Measurements from ENCODE around the gene GTPBP4. TPM values are rescaled to one million over a fixed set of nuclear protein-coding genes. Genes with fewer than 3 reads are reported as not detected.

GTPBP4 gene
- total and polyA plus RNA-seq, 9 donors = 17.9 to 44.7 (median 30.5) TPM

DNA sequence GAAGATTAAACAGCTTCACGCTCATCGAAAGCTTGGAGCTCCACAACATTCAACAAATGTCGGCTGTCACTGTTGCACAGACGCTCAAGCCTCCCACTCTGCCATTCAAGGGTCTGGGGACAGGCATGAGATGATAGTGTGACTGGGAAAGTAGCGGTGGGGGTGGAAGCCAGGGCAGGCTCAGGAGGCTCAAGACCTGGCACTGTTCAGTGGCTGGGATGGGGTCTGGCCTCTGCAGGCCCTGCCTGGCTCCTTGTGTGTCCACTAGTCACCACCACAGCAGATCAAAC, 13.5 kb upstream of the GTPBP4 start:
- H3K27ac ChIP-seq = no peak overlapping the region
- no peak for DNase-seq
- H3K36me3 ChIP-seq = no peaks in the 10 kb centered on the region
- intact Hi-C loops (cut with DNase I) = loop anchor here in 1 of 4 donors (5.0 kb wide), 1 partner anchor 67 kb away; no protein-coding TSS in a partner anchor
- H3K9me3 ChIP-seq = no peaks in the 10 kb centered on the region
- whole genome bisulfite sequencing, 3 donors = 93 to 97% (median 94%) methylated on average over 5 of the region's 5 CpGs
- TF ChIP-seq EP300 (IDR thresholded peaks at IDR 0.05) = no peak
- TF ChIP-seq POLR2A (IDR thresholded peaks at IDR 0.05) = no peak
- TF ChIP-seq, protein P1, sequence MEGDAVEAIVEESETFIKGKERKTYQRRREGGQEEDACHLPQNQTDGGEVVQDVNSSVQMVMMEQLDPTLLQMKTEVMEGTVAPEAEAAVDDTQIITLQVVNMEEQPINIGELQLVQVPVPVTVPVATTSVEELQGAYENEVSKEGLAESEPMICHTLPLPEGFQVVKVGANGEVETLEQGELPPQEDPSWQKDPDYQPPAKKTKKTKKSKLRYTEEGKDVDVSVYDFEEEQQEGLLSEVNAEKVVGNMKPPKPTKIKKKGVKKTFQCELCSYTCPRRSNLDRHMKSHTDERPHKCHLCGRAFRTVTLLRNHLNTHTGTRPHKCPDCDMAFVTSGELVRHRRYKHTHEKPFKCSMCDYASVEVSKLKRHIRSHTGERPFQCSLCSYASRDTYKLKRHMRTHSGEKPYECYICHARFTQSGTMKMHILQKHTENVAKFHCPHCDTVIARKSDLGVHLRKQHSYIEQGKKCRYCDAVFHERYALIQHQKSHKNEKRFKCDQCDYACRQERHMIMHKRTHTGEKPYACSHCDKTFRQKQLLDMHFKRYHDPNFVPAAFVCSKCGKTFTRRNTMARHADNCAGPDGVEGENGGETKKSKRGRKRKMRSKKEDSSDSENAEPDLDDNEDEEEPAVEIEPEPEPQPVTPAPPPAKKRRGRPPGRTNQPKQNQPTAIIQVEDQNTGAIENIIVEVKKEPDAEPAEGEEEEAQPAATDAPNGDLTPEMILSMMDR (IDR thresholded peaks at IDR 0.05) = no peak
- H3K4me1 ChIP-seq (ENCODE audit: insufficient read depth) = peaks cover 6% of the 10 kb centered on the region
- no peak overlapping the region for H3K4me3 ChIP-seq
- H3K27me3 ChIP-seq = no peaks in the 10 kb centered on the region

GRCh38 chr10:976316-976715, 11.9 kb upstream of the GTPBP4 start:
- no peaks in the 10 kb centered on the region for H3K9me3 ChIP-seq
- no peaks in the 10 kb centered on the region for H3K4me1 ChIP-seq (ENCODE audit: insufficient read depth)
- TF ChIP-seq EP300 (IDR thresholded peaks at IDR 0.05) = no peak
- TF ChIP-seq, protein P1 (IDR thresholded peaks at IDR 0.05) = no peak
- no peak for TF ChIP-seq POLR2A (IDR thresholded peaks at IDR 0.05)
- whole genome bisulfite sequencing, 3 donors = 91 to 94% (median 93%) methylated on average over 22 of the region's 22 CpGs
- H3K27ac ChIP-seq = no peak overlapping the region
- intact Hi-C loops (cut with DNase I) = loop anchor here in 1 of 4 donors (5.0 kb wide), 1 partner anchor 69 kb away; no protein-coding TSS in a partner anchor
- H3K27me3 ChIP-seq = no peaks in the 10 kb centered on the region
- H3K4me3 ChIP-seq = no peak overlapping the region
- H3K36me3 ChIP-seq = no peaks in the 10 kb centered on the region
- DNase-seq = no peak

- H3K9me3 ChIP-seq = no peaks in the 10 kb centered on the region
- no peak overlapping the region for H3K4me3 ChIP-seq
- intact Hi-C loops (cut with DNase I) = loop anchor here in 1 of 4 donors (5.0 kb wide), 1 partner anchor 72 kb away; no protein-coding TSS in a partner anchor
- H3K36me3 ChIP-seq = no peaks in the 10 kb centered on the region
- TF ChIP-seq, protein P1 (IDR thresholded peaks at IDR 0.05) = no peak
- TF ChIP-seq EP300 (IDR thresholded peaks at IDR 0.05) = no peak
- H3K4me1 ChIP-seq (ENCODE audit: insufficient read depth) = no peaks in the 10 kb centered on the region
- no peak overlapping the region for H3K27ac ChIP-seq
- WGBS, 3 donors = 87 to 97% (median 95%) methylated on average over 2 of the region's 2 CpGs
- DNase-seq = no peak
- no peaks in the 10 kb centered on the region for H3K27me3 ChIP-seq
These were observed 9.3 kb upstream of the GTPBP4 start for GRCh38 chr10:978826-979421.

- Histone ChIP-seq H3K27ac (no peak overlapping the region), H3K4me1 (ENCODE audit: insufficient read depth) (no peaks in the 10 kb centered on the region), H3K9me3 (no peaks in the 10 kb centered on the region), H3K4me3 (no peak overlapping the region), H3K36me3 (no peaks in the 10 kb centered on the region), H3K27me3 (no peaks in the 10 kb centered on the region)
- TF ChIP-seq, protein P1 (IDR thresholded peaks at IDR 0.05) = no peak
- no peak for TF ChIP-seq EP300 (IDR thresholded peaks at IDR 0.05)
- TF ChIP-seq POLR2A (IDR thresholded peaks at IDR 0.05) = no peak
- 95 to 98% (median 95%) methylated on average over 5 of the region's 5 CpGs for WGBS, 3 donors
- intact Hi-C loops (cut with DNase I) = no loop called here
- DNase-seq = no peak
These were observed 7.7 kb upstream of the GTPBP4 start for GRCh38 chr10:980468-981093.
